OCI-LY7 (cell line): ENCODE data around the gene HIF1A. TPM values are rescaled to one million over a fixed set of nuclear protein-coding genes. Genes with fewer than 3 reads are reported as not detected.
A peak's percentile ranks its signal among the peaks of the same experiment; 100 is the strongest.

Experiments
- BruUV-seq: library from RNA; stranded (reverse); fragments of 400-500 nt; replicated peaks from 2 replicates; lab custom pipeline; 2021; lab: Mats Ljungman, UMichigan
- CTCF ChIA-PET: fragments of 300-600 bp; sonication (Branson Sonifier 250); formaldehyde crosslinking; loops from one replicate; lab custom pipeline; 2022; ENCODE audit warnings: antibody characterized with exemption; ENCODE audit not compliant: unreplicated experiment; lab: Charles Lee
- POLR2A ChIA-PET: fragments of 300-600 bp; sonication (Branson Sonifier 250); formaldehyde crosslinking; loops from one replicate; lab custom pipeline; 2022; ENCODE audit warnings: antibody characterized with exemption; lab: Charles Lee
- DNase-seq: peaks from one replicate; pipeline ENCODE4 v3.0.0-alpha.2; 2015; ENCODE audit warnings: low spot score
- H2AFZ ChIP-seq: fragments of 200-600 bp; sonication (generic), shearing (Covaris generic); 2 replicates; pipeline ENCODE4 v1.6.1; 2014; ENCODE audit warnings: mild to moderate bottlenecking, antibody characterized with exemption, low read length, moderate library complexity
- H3K27ac ChIP-seq: fragments of 200-600 bp; sonication (generic); 2 replicates; pipeline ENCODE4 v1.5.1; 2014; ENCODE audit warnings: mixed run types, low read depth, mild to moderate bottlenecking, moderate library complexity, low read length, inconsistent platforms; ENCODE audit not compliant: poor library complexity, severe bottlenecking
- H3K36me3 ChIP-seq: fragments of 200-600 bp; sonication (generic); 2 replicates; pipeline ENCODE4 v1.6.1; 2014; ENCODE audit warnings: mild to moderate bottlenecking, antibody characterized with exemption, low read length, moderate library complexity, mixed read lengths; ENCODE audit not compliant: insufficient read depth
- H3K4me1 ChIP-seq: fragments of 200-600 bp; sonication (generic); 2 replicates; pipeline ENCODE4 v1.5.1; 2014; ENCODE audit warnings: mild to moderate bottlenecking, low read length; ENCODE audit not compliant: insufficient read depth, poor library complexity, severe bottlenecking
- H3K4me2 ChIP-seq: fragments of 200-600 bp; sonication (generic); 2 replicates; pipeline ENCODE4 v1.6.1; 2014; ENCODE audit warnings: mild to moderate bottlenecking, low read length
- H3K4me3 ChIP-seq: fragments of 200-600 bp; sonication (generic); 2 replicates; pipeline ENCODE4 v1.5.1; 2014; ENCODE audit warnings: mild to moderate bottlenecking, low read depth, low read length; ENCODE audit not compliant: poor library complexity, severe bottlenecking
- H3K79me2 ChIP-seq: fragments of 200-600 bp; sonication (generic); 2 replicates; pipeline ENCODE4 v1.6.1; 2016; ENCODE audit warnings: low read depth, mild to moderate bottlenecking, low read length, moderate library complexity, mixed read lengths; ENCODE audit not compliant: insufficient read depth
- H3K9me2 ChIP-seq: fragments of 200-600 bp; sonication (generic); 2 replicates; pipeline ENCODE4 v1.6.1; 2016; ENCODE audit warnings: mild to moderate bottlenecking, low read length, mixed read lengths; ENCODE audit not compliant: insufficient read depth
- H3K9me3 ChIP-seq: fragments of 200-600 bp; sonication (generic); 2 replicates; pipeline ENCODE4 v1.6.1; 2014; ENCODE audit warnings: mild to moderate bottlenecking, mixed run types, low read length, mixed read lengths
- H4K20me1 ChIP-seq: fragments of 200-600 bp; sonication (generic); 2 replicates; pipeline ENCODE4 v1.6.1; 2014; ENCODE audit warnings: mild to moderate bottlenecking, antibody characterized with exemption, low read length, moderate library complexity, mixed read lengths; ENCODE audit not compliant: insufficient read depth
- EZH2phosphoT487 ChIP-seq: fragments of 200-600 bp; sonication (generic); IDR thresholded peaks from 2 replicates; pipeline ENCODE4 v1.6.1; 2018; ENCODE audit warnings: low read depth, borderline replicate concordance, mild to moderate bottlenecking, mixed run types, antibody characterized with exemption, low read length, moderate library complexity, mixed read lengths
- intact Hi-C: fragments of 100-400 bp; cut with micrococcal nuclease; formaldehyde crosslinking; loops from one replicate; pipeline ENCODE4 v1.10.0; 2022; ENCODE audit not compliant: unreplicated experiment
- total RNA-seq, 2 experiments: library from RNA; depleted of rRNA in 1 of 2; stranded (reverse); fragments of >200 nt in 1 of 2; shearing (Covaris generic) in 1 of 2; gene quantifications; 2 replicates each; pipeline ENCODE4 v1.2.3, GENCODE V29; 2014 to 2022
- TF ChIP-seq, protein P1 (sequence below): fragments of 200-600 bp; sonication (generic); conservative IDR thresholded peaks from 2 replicates; pipeline ENCODE4 v1.5.1; 2014; ENCODE audit warnings: mild to moderate bottlenecking, antibody characterized with exemption, low read length, moderate library complexity, mixed read lengths

Gene HIF1A
- total RNA-seq, 2 experiments from 2014 or later: 71.7 to 88.1 TPM

GRCh38 chr14:61703342-61704129 lies 8.2 kb downstream of the HIF1A start:
- Histone ChIP-seq H2AFZ (no peak overlapping the region), H3K36me3 (peaks cover 37% of the 10 kb centered on the region), H3K4me3 (no peak overlapping the region), H3K27ac (no peak overlapping the region), H3K79me2 (peaks cover 92% of the 10 kb centered on the region), H3K9me3 (no peaks in the 10 kb centered on the region), H3K4me2 (peak overlapping the region; percentile 39; the same call in 1 of the 2 replicates), H4K20me1 (peaks cover 59% of the 10 kb centered on the region), H3K9me2 (no peaks in the 10 kb centered on the region), H3K4me1 (peaks cover 75% of the 10 kb centered on the region)
- intact Hi-C loops: no loop called here
- TF ChIP-seq, protein P1, sequence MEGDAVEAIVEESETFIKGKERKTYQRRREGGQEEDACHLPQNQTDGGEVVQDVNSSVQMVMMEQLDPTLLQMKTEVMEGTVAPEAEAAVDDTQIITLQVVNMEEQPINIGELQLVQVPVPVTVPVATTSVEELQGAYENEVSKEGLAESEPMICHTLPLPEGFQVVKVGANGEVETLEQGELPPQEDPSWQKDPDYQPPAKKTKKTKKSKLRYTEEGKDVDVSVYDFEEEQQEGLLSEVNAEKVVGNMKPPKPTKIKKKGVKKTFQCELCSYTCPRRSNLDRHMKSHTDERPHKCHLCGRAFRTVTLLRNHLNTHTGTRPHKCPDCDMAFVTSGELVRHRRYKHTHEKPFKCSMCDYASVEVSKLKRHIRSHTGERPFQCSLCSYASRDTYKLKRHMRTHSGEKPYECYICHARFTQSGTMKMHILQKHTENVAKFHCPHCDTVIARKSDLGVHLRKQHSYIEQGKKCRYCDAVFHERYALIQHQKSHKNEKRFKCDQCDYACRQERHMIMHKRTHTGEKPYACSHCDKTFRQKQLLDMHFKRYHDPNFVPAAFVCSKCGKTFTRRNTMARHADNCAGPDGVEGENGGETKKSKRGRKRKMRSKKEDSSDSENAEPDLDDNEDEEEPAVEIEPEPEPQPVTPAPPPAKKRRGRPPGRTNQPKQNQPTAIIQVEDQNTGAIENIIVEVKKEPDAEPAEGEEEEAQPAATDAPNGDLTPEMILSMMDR: no peak
- no peak for TF ChIP-seq EZH2phosphoT487
- POLR2A ChIA-PET: interaction anchor here (0.7 to 1.3 kb wide), 7 partner anchors 10 to 261 kb away, joined by 3 to 4 read pairs (median 3); no protein-coding TSS in a partner anchor
- CTCF ChIA-PET: no interaction called here
- no peak for DNase-seq
- BruUV-seq: no TSS peak

GRCh38 chr14:61704554-61704953 lies 9.2 kb downstream of the HIF1A start:
- POLR2A ChIA-PET: interaction anchor here (0.7 to 1.3 kb wide), 4 partner anchors 9 to 137 kb away, joined by 3 to 4 read pairs (median 3); no protein-coding TSS in a partner anchor
- Histone ChIP-seq H3K9me2 (no peaks in the 10 kb centered on the region), H3K79me2 (peaks cover 92% of the 10 kb centered on the region), H4K20me1 (peaks cover 57% of the 10 kb centered on the region), H3K27ac (no peak overlapping the region), H3K9me3 (no peaks in the 10 kb centered on the region), H3K4me3 (no peak overlapping the region), H3K4me1 (peaks cover 74% of the 10 kb centered on the region), H2AFZ (no peak overlapping the region), H3K36me3 (peaks cover 37% of the 10 kb centered on the region), H3K4me2 (0 out of 2 replicates have a peak overlapping the region, but pooled peaks have one; percentile 14)
- BruUV-seq: no TSS peak
- CTCF ChIA-PET: no interaction called here
- no peak for DNase-seq
- intact Hi-C loops: no loop called here
- TF ChIP-seq, protein P1: no peak
- TF ChIP-seq EZH2phosphoT487: no peak

DNA sequence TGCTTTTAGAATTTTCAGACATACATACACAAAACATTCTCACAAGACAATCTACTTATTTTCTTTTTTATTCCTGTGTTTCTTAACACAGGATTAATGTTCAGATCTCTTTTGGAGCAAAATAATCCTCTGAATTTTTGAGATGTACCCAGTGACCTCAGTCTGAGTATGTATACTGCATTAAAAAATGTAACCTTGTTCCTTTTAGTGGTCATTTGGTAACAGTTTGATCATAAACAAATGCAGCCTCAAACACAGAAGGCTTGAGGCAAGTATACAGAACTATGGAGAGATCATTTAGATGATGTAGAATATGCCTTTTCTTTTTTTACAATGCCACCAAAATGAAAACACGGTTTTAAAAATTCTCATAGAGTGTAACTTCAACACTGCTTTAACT lies 9.7 kb downstream of the HIF1A start:
- intact Hi-C loops: no loop called here
- no peak for TF ChIP-seq EZH2phosphoT487
- TF ChIP-seq, protein P1: no peak
- Histone ChIP-seq H2AFZ (no peak overlapping the region), H3K36me3 (peaks cover 37% of the 10 kb centered on the region), H3K79me2 (peaks cover 92% of the 10 kb centered on the region), H3K4me2 (no peak overlapping the region), H3K4me3 (no peak overlapping the region), H3K9me3 (no peaks in the 10 kb centered on the region), H3K4me1 (peaks cover 74% of the 10 kb centered on the region), H3K27ac (no peak overlapping the region), H3K9me2 (no peaks in the 10 kb centered on the region), H4K20me1 (peaks cover 58% of the 10 kb centered on the region)
- no TSS peak for BruUV-seq
- DNase-seq: no peak
- CTCF ChIA-PET: no interaction called here
- POLR2A ChIA-PET: interaction anchor here (1.3 to 2.1 kb wide), 4 partner anchors 10 to 138 kb away, joined by 3 to 20 read pairs (median 13); partner anchors contain the start of gene HIF1A
